GM18517 (cell line): ENCODE measurements around the gene FERMT2.
A peak's percentile ranks its signal among the peaks of the same experiment; 100 is the strongest.
"Not testable (repeated sequence)": the region's sequence is repeated elsewhere in the genome, so short reads cannot be mapped to it uniquely, and the experiment has no call there.

Source experiments
- ATAC-seq: cut with Tn5 transposase; IDR thresholded peaks from one replicate; pipeline ENCODE4 v1.9.1; 2021; ENCODE audit warnings: mild to moderate bottlenecking, moderate library complexity; ENCODE audit not compliant: unreplicated experiment

Gene FERMT2

DNA sequence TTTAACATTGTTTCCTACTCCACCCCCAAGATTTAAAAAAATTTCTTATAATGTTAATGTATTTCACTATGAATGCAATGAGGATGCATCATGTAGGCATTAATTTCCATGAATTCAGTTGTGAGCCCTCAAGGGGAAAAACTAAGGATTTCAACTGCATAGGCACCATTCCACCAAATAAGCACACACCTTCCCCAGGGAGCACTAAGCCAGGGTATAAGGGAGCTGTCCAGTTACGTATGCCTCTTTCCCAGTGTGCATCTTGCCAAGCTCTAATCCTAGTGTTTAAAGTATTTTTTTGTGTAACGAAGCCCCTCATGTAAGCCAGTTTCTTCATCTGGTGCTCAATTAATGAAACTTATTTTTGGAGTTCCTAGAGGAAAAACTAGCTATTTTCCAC, 6.6 kb downstream of the FERMT2 start:
- ATAC-seq = no peak

DNA sequence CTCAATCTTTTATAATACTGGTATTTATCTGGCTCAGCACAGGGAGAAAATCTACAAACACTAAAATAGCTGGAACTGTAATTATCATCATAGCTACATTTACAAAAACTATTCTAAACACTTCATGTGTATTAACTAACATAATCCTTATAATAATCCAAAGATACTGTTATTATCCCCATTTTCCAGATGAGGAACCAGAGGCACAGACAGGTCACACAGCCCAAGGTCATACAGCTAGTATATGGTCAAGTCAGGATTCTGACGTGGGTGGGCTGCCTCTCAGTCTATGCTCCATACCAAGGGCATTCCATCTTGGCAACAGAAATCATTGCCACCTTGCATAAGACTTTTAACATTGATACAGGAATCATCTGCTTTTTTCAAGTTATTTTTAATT, 11.4 kb downstream of the FERMT2 start:
- ATAC-seq = no peak

DNA sequence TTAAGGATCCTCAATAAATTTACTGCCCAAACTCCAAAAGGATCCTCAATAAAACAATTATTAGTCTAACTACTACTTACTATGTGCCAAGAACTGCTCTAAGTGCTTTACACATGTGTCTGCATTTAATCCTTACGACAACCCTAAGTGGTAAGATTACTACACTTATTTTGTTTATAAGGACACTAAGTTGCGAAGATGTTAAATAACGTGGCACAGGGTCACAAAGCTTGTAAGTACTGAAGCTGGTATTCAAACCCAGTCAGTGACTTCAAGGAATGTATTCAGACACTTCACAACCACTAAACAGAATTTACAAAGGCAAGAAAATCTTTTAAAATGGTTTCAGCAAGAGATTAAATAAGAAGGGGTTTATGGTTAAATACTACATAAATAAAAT, 13.0 kb downstream of the FERMT2 start:
- no peak for ATAC-seq

DNA sequence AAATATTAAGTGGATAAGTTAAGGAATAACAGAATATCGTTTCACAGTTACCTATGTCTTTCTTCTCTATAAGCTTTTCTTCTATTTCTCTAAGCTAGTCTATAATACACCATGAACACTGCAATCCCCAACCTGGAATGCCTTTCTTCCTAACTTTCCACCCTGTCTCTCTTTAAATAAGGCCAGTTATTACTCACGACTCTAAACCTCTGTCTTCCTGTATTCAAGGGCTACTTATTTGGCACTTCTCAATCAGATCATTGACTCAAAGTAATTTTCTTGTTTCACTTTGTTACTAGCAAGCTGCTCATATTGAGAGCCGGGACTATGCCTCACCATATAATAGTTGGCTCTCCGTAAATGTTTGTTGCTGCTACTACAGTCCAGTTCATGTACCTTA, 13.5 kb downstream of the FERMT2 start:
- no peak for ATAC-seq

DNA sequence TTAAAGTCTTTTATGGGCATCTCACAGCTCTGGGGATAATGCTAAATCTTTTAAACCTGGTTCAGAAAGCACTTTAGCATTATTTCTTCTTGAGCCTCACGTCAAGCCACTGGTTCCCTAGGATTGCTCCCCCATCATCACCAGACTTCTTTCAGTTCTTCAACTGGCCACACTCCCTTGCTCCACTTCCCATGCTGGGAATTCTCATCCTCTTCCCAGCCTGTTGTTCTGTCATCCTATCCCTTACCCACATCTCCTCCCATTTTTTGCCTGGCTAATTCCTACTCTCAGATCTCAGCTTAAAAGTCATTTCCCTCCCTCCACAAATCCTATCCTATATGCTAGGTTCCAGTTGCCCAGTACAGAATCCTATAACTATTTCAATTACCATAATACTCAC, 14.4 kb downstream of the FERMT2 start:
- ATAC-seq = no peak

DNA sequence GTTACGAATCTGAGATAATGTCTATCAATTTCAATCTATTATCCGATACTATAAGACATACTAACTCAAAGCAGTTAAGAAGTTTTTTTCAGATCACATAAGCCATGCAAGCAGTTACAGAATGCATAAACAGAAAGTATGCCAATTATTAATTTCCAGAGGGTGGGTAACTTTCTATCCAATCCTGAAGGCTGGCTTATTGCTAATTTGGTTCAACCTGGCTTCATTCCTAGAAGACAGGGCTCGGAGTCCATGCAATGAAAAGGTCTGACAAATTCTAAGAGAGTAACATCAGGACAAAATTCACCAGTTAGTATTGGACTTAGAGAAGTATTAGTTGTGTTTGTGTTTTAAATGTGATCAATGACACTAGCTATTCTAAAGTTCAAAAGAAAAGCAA, 15.0 kb downstream of the FERMT2 start:
- ATAC-seq = no peak

DNA sequence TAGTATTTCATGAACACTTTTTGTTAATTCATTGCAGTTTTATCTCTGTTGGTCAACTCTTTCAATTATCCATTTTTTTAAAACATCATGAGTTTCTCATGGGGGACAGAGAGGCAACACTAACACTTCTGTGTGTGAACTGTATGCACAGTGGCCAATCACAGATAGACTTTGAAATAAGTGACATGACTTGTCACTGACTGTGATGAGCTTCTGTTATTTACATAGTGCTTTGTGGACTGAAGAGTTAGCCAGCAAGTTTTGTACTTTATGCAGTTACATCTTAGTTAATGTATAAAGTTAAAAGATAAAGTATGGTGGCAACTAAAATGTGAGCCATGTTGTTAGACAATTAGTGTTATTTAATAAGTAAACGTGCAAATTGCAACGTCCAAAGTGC, 16.1 kb downstream of the FERMT2 start:
- no peak for ATAC-seq

DNA sequence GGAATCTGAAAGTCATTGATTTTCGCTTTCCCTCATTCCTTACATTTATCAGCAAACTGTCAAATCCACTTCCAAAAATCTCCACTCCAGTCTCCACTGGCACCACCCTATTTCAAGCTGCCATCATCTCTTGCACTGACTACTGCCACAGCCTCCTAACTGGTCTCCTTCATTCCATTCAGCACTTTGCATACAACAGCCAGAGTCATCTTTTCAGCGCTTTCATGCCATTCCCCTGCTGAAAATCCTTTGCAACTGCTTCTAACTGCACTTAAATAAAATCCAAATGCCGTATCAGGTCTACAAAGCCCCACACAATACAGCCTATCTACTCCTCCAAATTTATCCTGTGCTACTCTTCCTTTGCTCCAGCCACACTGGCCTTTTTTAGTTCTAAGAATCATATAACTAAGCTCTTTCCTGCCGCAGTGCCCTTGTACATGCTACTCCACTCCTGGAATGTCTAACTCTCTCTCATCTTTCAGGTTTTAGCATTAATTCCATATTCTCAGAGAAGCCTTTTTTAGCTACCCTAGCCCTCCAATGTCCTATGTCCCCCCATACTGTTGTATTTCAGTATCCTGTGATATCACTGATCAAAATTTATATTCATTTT, 21.6 kb downstream of the FERMT2 start:
- ATAC-seq = no peak

DNA sequence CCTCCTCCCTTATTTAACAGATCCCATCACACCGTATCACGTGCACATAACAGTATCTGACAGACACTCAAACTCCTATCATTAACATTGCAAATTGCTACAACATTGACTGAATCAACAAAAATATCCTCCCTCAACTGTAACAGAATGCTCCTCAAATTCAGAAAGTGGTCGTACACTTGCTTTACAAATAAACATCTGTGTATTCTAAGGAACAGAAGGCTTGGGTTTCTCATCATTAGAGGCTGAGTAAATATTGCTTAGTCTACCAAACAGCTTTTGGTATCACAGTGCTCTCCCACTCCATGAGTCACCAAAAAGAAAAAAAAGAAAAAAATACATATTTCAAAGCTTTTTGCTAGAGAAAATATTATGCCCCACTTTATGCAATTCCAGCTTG, 23.9 kb downstream of the FERMT2 start:
- ATAC-seq = no peak

DNA sequence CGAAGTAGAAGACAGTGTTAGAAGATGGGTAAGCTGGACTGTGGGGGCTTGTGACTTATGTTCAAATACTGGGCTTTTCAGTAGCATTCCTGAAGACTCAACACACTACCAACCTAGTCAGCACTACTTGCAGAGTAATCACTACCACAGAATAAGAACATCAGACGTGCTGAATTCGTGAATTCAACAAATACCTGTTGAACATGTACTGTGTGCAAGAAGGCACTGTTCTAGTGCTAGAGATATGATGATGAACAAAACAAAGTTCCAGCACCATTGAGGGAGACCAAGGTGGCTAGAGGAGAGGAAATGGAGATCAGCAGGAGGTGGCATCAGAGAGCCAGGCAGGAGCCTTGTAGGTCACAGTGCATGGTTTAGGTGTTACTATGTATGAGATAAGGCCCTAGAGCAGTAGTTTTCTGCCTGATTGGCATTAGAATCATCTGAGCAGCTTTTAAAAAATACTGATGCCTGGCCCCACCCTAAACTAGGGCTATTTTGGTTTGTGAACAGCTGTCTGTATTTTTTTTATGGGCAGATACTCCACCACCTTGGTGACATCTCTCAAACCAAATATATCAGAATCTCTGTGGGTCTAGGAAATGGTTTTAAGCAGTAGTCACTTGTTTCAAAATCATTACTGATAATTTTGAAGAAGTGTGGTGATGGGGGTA, 26.8 kb downstream of the FERMT2 start:
- ATAC-seq = no peak

DNA sequence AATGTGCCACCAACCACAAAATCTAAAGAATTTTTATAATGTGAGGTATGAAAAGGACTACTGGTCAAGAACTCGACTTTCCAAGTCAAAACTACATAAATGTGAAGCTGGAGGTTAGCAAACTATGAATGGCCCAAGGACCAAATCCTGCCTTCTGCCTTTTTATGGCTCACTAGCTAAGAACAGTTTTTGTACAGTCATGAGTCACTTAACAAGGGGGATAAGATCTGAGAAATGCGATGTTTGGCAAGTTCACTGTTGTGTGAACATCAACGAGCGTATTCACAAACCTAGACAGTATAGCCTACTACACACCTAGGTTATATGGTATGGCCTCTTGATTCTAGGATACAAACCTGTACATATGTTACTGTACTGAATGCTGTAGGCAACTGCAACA, 28.2 kb downstream of the FERMT2 start:
- no peak for ATAC-seq

DNA sequence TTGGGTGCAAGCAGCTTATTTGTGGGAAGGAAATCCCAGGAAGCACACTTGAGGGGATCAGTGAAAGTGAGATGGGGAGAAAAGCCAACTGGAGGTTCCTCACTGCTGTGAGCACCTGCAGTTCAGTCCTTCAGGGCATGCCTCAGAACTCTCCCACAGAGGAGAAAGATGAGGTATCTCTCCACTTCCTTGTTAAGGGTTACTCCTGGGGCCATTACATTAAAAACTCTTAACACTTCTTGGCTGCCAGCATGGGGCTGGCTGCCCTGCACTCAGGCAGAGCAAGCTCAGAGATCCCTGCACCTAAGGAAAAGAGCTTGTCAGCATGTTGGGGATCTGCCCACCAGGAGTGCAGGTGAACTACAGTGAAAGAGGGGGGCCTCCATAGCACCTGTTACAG, 28.8 kb downstream of the FERMT2 start:
- ATAC-seq = no peak

DNA sequence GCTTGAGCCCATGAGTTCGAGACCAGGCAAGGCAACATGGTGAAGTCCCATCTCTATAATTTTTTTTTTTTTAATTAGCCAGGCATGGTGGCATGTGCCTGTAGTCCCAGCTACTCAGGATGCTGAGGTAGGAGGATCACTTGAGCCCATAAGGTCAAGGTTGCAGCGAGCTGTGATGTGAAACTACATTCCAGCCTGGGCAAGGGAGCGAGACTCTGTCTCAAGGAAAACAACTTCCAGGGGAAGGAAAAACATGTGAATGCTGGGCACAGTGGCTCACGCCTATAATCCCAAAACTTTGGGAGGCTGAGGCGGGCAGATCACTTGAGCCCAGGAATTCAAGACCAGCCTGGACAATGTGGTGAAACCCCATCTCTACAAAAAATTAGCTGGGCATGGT, 30.4 kb downstream of the FERMT2 start:
- not testable (repeated sequence) for ATAC-seq

DNA sequence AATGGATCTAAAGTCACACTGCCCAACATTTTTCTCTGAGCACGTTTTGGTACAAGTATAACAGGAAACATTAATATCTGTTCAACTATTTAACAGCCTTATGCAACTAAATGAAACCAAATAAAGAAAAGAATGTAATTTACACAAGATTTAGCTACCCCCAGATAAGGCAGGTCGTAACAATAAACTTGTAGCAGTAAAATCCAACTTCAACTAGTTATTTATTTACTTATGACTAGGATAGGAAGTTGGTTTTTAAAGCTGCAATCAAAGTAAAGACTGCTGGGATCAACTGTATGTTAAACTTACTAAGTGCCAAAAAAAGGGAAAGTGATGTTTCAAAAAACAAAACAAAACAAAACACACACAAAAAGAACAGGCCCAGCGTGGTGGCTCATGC, 30.9 kb downstream of the FERMT2 start:
- ATAC-seq = no peak

DNA sequence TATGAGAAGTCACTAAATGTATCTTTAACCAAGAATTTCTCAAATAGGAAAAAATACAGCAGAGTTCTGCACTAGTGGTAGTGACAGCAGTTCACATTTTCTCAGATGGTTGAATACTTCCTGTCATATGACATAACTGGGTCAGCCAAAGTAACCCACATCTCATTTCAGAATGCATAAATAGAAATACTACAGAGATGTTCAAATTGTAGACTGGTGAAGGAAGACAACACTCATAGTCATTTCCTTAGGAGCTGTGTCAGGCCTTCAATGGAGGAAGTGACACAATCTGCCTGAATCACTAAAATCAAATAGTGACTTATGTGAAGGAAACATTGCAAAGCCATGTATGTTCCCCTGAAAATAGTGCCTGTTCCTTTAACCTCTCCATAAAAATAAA, 32.4 kb downstream of the FERMT2 start:
- peak; percentile 90 for ATAC-seq

DNA sequence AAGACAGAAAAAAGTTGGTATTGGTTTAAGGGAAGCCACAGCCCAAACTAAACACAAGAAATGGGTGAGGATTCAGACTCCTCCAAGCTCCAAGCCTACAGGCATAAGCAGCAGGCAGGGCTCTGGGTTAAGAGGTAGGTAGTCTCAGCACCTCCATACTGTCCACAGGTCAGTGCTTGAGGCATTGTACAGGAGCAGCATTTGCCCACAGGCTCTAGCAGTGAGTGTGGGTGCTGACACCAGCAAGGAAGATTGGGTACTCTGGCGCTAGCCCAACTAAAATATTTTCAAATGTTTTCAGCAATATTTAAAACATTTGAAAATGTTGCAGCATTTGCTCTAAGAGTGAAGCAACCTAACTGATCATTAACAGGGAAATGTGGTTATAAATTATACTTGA, 33.1 kb downstream of the FERMT2 start:
- no peak for ATAC-seq

DNA sequence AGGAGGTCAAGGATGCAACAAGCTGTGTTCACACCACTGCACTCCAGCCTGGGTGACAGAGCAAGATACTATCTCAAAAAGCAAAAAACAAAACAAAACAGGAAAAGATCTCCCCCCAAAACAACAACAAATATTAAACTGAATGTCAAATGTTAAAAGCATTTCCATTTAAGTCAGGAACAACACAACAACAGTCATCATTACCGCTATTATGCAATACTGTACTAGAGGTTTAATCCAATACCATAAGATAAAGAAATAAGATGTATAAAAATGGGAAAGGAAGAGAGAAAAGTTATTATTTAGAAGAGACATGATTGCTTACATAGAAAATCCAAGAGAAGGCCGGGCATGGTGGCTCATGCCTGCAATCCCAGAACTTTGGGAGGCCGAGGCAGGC, 36.6 kb downstream of the FERMT2 start:
- no peak for ATAC-seq

DNA sequence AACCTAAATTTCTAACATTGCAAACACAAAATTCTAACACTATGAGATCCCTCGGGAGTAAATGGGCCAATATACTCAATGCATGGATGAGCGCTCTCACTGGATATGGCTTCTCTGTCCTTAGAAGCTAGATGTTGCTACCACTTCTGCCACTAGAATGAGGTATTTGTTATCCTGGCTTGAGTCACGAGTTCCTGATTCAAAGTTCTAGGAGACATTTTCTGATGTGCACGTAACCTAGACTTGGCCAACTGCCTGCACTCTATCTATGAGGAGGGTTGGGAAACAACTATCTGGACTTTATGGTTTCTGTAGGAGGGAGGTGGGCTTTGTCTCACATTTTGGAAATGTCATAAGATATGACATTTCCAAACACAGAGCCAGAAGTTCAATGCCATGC, 37.6 kb downstream of the FERMT2 start:
- ATAC-seq = no peak

DNA sequence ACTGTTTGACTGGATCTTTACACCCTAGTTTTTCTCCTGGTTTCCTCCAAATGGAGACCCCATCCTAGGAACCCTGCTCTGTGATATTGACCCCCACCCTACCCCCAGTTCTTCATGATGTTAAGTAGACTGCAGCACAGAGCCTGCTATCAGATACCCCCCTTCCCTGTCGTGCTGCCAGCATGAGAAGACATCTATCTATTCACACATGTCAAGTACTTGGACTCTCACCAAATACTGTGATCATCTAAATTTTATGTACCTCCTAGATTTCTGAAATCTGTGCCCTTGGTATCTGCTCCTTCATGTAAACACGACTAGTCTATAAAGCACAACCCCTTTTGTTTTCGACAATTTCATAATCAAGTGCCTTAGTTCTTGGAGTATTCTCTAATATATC, 38.9 kb downstream of the FERMT2 start:
- no peak for ATAC-seq

DNA sequence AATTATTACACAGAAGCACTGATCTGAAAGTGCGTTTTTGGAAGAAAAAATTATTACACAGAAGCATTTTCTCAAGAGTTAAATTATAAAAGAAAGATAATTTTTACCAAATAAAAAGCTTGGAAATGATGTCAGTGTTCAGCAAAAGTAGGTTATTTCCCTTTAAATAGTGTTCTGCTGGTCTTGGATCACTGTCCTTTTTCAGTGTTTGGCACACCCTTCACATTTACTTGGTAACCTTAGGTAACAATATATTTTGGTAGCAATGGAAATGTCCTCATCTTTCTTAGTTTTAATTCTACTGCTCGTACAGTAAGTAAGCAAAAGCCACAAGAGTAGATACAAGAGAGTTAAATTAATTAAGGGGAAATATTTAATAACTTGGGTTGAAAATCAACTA, 40.3 kb downstream of the FERMT2 start:
- ATAC-seq = no peak

DNA sequence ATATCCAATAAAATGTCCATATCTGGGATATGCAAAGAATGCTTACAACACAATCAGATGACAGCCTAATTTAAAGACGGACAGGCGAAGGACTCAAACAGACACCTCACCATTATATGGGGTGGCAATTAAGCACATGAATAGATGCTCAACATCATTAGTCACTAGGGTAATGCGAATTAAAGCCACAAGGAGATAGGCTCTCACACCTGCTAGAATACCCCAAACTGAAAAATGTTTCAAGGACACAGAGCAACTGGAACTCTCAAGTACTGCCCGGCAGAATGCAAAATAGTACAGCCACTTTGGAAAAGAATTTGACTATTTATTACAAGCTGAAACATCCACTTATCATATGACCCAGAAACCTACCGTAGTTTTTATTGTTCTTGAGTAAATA, 42.9 kb downstream of the FERMT2 start:
- ATAC-seq = no peak

DNA sequence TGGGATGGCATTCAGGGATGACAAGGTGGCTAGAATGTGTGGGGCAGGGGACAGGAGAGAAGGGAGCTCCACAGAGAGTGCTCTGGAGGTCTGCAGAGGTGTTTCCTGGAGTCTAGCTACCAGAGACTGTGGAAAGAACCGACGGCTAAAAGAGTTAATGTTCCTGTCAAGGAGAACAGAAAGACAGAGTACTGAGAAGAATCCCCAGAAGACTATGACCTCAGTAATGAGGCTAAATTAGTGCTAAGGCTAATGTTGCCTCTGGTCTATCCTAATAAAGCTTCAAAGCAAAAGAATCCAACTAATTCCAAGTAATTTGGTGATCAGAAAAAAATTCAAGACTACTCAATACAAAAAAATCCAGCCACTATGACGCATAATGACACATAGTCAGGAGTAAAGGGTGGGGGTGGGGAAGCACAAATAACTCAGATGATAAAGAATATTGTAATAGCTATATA, 44.7 kb downstream of the FERMT2 start:
- ATAC-seq = no peak
